ENCODE data around the gene FKBP10. TPM values are rescaled to one million over a fixed set of nuclear protein-coding genes. Genes with fewer than 3 reads are reported as not detected.
"Not testable (repeated sequence)": the region's sequence is repeated elsewhere in the genome, so short reads cannot be mapped to it uniquely, and the experiment has no call there.

FKBP10 gene
- total RNA-seq, 2 donors from 2014 or later = 0.64 to 0.74 TPM

- no peaks in the 10 kb centered on the region for H3K4me1 Mint-ChIP-seq (ENCODE audit: low read depth in 2 of 2)
- DNase-seq (ENCODE audit: low spot score) (no peak), ATAC-seq (no peak)
- H3K27ac Mint-ChIP-seq = no peak overlapping the region
- H3K36me3 Mint-ChIP-seq = peaks cover 4% of the 10 kb centered on the region
- no peaks in the 10 kb centered on the region for H3K9me3 Mint-ChIP-seq
- no peak overlapping the region for H3K4me3 Mint-ChIP-seq
- H3K27me3 Mint-ChIP-seq = no peaks in the 10 kb centered on the region
Measured at GRCh38 chr17:41825175-41825845, 12.5 kb downstream of the FKBP10 start.

GRCh38 chr17:41829961-41830360 lies 17.2 kb downstream of the FKBP10 start:
- H3K4me1 Mint-ChIP-seq (ENCODE audit: low read depth in 2 of 2); DNase-seq (ENCODE audit: low spot score); H3K4me3 Mint-ChIP-seq; ATAC-seq; H3K9me3 Mint-ChIP-seq; H3K36me3 Mint-ChIP-seq; H3K27ac Mint-ChIP-seq; H3K27me3 Mint-ChIP-seq: not testable (repeated sequence)

- H3K4me1 Mint-ChIP-seq (ENCODE audit: low read depth in 2 of 2) = peaks cover 7% of the 10 kb centered on the region in 2 donors
- no peaks in the 10 kb centered on the region for H3K9me3 Mint-ChIP-seq
- ATAC-seq = peak; percentile 17 to 49
- peaks cover 0 to 2% of the 10 kb centered on the region in 2 donors for H3K27me3 Mint-ChIP-seq
- DNase-seq (ENCODE audit: low spot score) = no peak
- H3K27ac Mint-ChIP-seq = peak overlapping the region in 1 of 2 donors; percentile 19
- H3K4me3 Mint-ChIP-seq = peak overlapping the region; percentile 78
- H3K36me3 Mint-ChIP-seq = no peaks in the 10 kb centered on the region
Measured at GRCh38 chr17:41835214-41835799, 22.5 kb downstream of the FKBP10 start.

- peak within 1 kb of the TSS; percentile 78 for H3K4me3 Mint-ChIP-seq
- H3K4me1 Mint-ChIP-seq (ENCODE audit: low read depth in 2 of 2) = peaks cover 7% of the 10 kb centered on the region in 2 donors
- H3K27ac Mint-ChIP-seq = peak within 1 kb of the TSS in 1 of 2 donors; percentile 19
- DNase-seq (ENCODE audit: low spot score) (peak; percentile 71), ATAC-seq (peak; percentile 89 to 91)
- no peaks in the 10 kb centered on the region for H3K9me3 Mint-ChIP-seq
- no peaks in the 10 kb centered on the region for H3K36me3 Mint-ChIP-seq
- H3K27me3 Mint-ChIP-seq = peaks cover 0 to 2% of the 10 kb centered on the region in 2 donors
Measured at GRCh38 chr17:41835800-41836549, 23.2 kb downstream of the FKBP10 start, which contains the start of gene NT5C3B. NT5C3B (minus strand) TSS chr17:41836232; CDS start chr17:41836193, 39 bp downstream.

GRCh38 chr17:41836550-41837196 lies 23.9 kb downstream of the FKBP10 start:
- ATAC-seq = no peak
- no peak for DNase-seq (ENCODE audit: low spot score)
- H3K4me1 Mint-ChIP-seq (ENCODE audit: low read depth in 2 of 2) = peaks cover 7% of the 10 kb centered on the region in 2 donors
- no peaks in the 10 kb centered on the region for H3K9me3 Mint-ChIP-seq
- no peak overlapping the region for H3K27ac Mint-ChIP-seq
- H3K4me3 Mint-ChIP-seq = peak overlapping the region; percentile 78
- peaks cover 0 to 2% of the 10 kb centered on the region in 2 donors for H3K27me3 Mint-ChIP-seq
- H3K36me3 Mint-ChIP-seq = no peaks in the 10 kb centered on the region

- ATAC-seq = no peak
- Mint-ChIP-seq H3K4me1 (ENCODE audit: low read depth in 2 of 2) (peaks cover 7% of the 10 kb centered on the region in 2 donors), H3K9me3 (no peaks in the 10 kb centered on the region), H3K36me3 (no peaks in the 10 kb centered on the region), H3K27ac (no peak within 1 kb of the TSS), H3K27me3 (peaks cover 0 to 2% of the 10 kb centered on the region in 2 donors), H3K4me3 (peak within 1 kb of the TSS; percentile 78)
- no peak for DNase-seq (ENCODE audit: low spot score)
Measured at GRCh38 chr17:41837761-41838538, 25.1 kb downstream of the FKBP10 start, which contains the start of gene KLHL10. KLHL10 (plus strand) TSS chr17:41837825; CDS start chr17:41837933, 108 bp downstream.

- not testable (repeated sequence) for DNase-seq (ENCODE audit: low spot score); H3K36me3 Mint-ChIP-seq; H3K27me3 Mint-ChIP-seq; H3K27ac Mint-ChIP-seq; ATAC-seq; H3K4me1 Mint-ChIP-seq (ENCODE audit: low read depth in 2 of 2); H3K9me3 Mint-ChIP-seq; H3K4me3 Mint-ChIP-seq
Measured at GRCh38 chr17:41839448-41839847, 26.6 kb downstream of the FKBP10 start.

- not testable (repeated sequence) for H3K27ac Mint-ChIP-seq; H3K9me3 Mint-ChIP-seq; H3K4me3 Mint-ChIP-seq; H3K4me1 Mint-ChIP-seq (ENCODE audit: low read depth in 2 of 2); ATAC-seq; DNase-seq (ENCODE audit: low spot score); H3K27me3 Mint-ChIP-seq; H3K36me3 Mint-ChIP-seq
Measured at GRCh38 chr17:41840781-41841180, 28.0 kb downstream of the FKBP10 start.

- DNase-seq (ENCODE audit: low spot score) (no peak), ATAC-seq (no peak)
- Mint-ChIP-seq H3K27ac (no peak overlapping the region), H3K9me3 (no peaks in the 10 kb centered on the region), H3K4me1 (ENCODE audit: low read depth in 2 of 2) (peaks cover 3 to 10% of the 10 kb centered on the region in 2 donors), H3K4me3 (no peak overlapping the region), H3K36me3 (no peaks in the 10 kb centered on the region), H3K27me3 (no peaks in the 10 kb centered on the region)
Measured at GRCh38 chr17:41844971-41845370, 32.2 kb downstream of the FKBP10 start.

GRCh38 chr17:41848788-41849187 lies 36.0 kb downstream of the FKBP10 start:
- Mint-ChIP-seq H3K27me3 (no peaks in the 10 kb centered on the region), H3K4me1 (ENCODE audit: low read depth in 2 of 2) (peaks cover 3 to 13% of the 10 kb centered on the region in 2 donors), H3K27ac (no peak overlapping the region), H3K9me3 (no peaks in the 10 kb centered on the region), H3K36me3 (no peaks in the 10 kb centered on the region), H3K4me3 (no peak overlapping the region)
- ATAC-seq = no peak
- DNase-seq (ENCODE audit: low spot score) = no peak

- H3K27me3 Mint-ChIP-seq = no peaks in the 10 kb centered on the region
- H3K9me3 Mint-ChIP-seq = no peaks in the 10 kb centered on the region
- H3K4me1 Mint-ChIP-seq (ENCODE audit: low read depth in 2 of 2) = peaks cover 3 to 13% of the 10 kb centered on the region in 2 donors
- H3K27ac Mint-ChIP-seq = no peak overlapping the region
- H3K36me3 Mint-ChIP-seq = no peaks in the 10 kb centered on the region
- DNase-seq (ENCODE audit: low spot score) (no peak), ATAC-seq (no peak)
- H3K4me3 Mint-ChIP-seq = no peak overlapping the region
Measured at GRCh38 chr17:41849251-41849990, 36.6 kb downstream of the FKBP10 start.

GRCh38 chr17:41851382-41851781 lies 38.6 kb downstream of the FKBP10 start:
- H3K27ac Mint-ChIP-seq; ATAC-seq; H3K27me3 Mint-ChIP-seq; H3K4me3 Mint-ChIP-seq; H3K36me3 Mint-ChIP-seq; H3K9me3 Mint-ChIP-seq; H3K4me1 Mint-ChIP-seq (ENCODE audit: low read depth in 2 of 2); DNase-seq (ENCODE audit: low spot score): not testable (repeated sequence)
